ENCODE measurements around the gene CFAP74.

Gene CFAP74

GRCh38 chr1:1918901-1919303 is 84.7 kb downstream of the CFAP74 start, which contains the start of gene TMEM52:
Gene TMEM52 (minus strand): TSS chr1:1919279. CDS start chr1:1919265, 14 bp downstream.
- peak within 1 kb of the TSS; percentile 40 for H3K4me3 ChIP-seq (ENCODE audit: low read length)
- DNase-seq: no peak

DNA sequence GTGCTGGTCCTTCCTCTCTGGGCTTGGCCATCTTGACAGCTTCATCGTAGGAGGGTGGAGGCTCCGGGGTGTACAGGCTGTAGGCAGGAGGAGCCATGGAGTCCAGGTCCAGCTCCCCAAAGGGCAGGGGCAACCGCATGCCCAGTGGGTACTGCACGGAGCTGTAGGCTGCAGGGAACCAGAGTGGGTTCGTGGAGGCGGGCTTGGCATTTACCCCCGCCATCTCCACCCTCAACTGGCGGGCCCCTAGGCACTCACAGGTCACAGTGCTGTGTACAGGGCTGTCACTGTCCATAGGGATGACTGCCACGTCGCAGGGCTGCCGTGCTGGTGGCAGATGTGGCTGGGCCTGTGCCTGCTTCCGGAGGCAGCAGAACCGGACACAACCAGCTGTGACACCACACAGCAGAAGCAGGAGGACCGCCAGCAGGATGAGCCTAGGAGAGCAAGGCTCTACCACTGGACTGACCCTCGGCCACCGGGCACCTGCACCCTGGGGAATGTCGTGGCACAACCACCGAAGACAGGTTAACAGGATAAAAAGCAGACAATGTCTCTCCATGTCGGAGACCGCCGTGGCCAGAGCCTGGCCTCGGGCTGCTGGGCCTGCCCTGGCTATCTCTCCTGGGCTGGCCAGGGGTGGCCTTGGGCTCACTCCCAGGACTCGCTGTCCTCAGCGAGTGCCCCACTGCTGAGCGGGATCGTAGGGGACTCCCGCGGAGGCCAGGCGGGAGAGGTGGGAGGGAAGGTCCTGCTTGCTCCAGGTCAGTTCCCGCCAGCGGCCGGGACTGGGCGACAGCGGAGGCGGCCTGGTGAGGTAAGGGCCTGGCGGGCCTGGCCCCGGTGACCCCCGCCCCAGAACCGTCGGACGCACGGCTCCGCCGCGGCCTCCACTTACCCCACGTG is 85.3 kb downstream of the CFAP74 start:
- Histone ChIP-seq H3K4me3 (ENCODE audit: low read length) (no peak overlapping the region), H3K4ac (ENCODE audit: low read depth, low read length) (no peak overlapping the region), H3K4me2 (ENCODE audit: low read length) (peak overlapping the region; percentile 71), H3K79me1 (ENCODE audit: low read length) (no peaks in the 10 kb centered on the region), H2BK5ac (ENCODE audit: low read length) (no peak overlapping the region), H3K23ac (ENCODE audit: low read length) (peak overlapping the region; percentile 81), H3K56ac (ENCODE audit: low read length) (peak overlapping the region; percentile 88), H3K18ac (ENCODE audit: low read length) (no peak overlapping the region), H2BK120ac (ENCODE audit: low read depth, low read length) (no peak overlapping the region), H4K5ac (ENCODE audit: low read length) (no peak overlapping the region), H3K36me3 (ENCODE audit: control insufficient read depth, insufficient read depth, low read length) (no peaks in the 10 kb centered on the region), H4K8ac (ENCODE audit: low read depth, low read length) (no peak overlapping the region), H2BK15ac (replicated peaks; ENCODE audit: low read depth) (no peak overlapping the region), H3K79me2 (ENCODE audit: control insufficient read depth, insufficient read depth, low read length) (no peaks in the 10 kb centered on the region), H2AK5ac (ENCODE audit: low read length) (peak overlapping the region; percentile 58), H3K27ac (ENCODE audit: low read depth, low read length) (no peak overlapping the region), H3K27me3 (ENCODE audit: insufficient read depth, low read length, poor library complexity) (no peaks in the 10 kb centered on the region), H3K4me1 (ENCODE audit: control insufficient read depth, low read depth, low read length) (peaks cover 7% of the 10 kb centered on the region), H3K9ac (ENCODE audit: low read length) (peak overlapping the region; percentile 79)
- DNase-seq: no peak
- WGBS (ENCODE audit: extremely low coverage, insufficient coverage, low lambda C conversion rate): no CpG with 5 or more reads among the region's 46 CpGs

More at GRCh38 chr1:1918901-1919303, 84.7 kb downstream of the CFAP74 start, which contains the start of gene TMEM52:
- Histone ChIP-seq H2BK15ac (replicated peaks; ENCODE audit: low read depth) (no peak within 1 kb of the TSS), H3K18ac (ENCODE audit: low read length) (peak within 1 kb of the TSS; percentile 1), H3K56ac (ENCODE audit: low read length) (peak within 1 kb of the TSS; percentile 88), H3K79me1 (ENCODE audit: low read length) (no peaks in the 10 kb centered on the region), H2BK120ac (ENCODE audit: low read depth, low read length) (no peak within 1 kb of the TSS), H2AK5ac (ENCODE audit: low read length) (peak within 1 kb of the TSS; percentile 58), H3K4me1 (ENCODE audit: control insufficient read depth, low read depth, low read length) (peaks cover 7% of the 10 kb centered on the region), H3K4ac (ENCODE audit: low read depth, low read length) (no peak within 1 kb of the TSS), H3K36me3 (ENCODE audit: control insufficient read depth, insufficient read depth, low read length) (no peaks in the 10 kb centered on the region), H3K27ac (ENCODE audit: low read depth, low read length) (no peak within 1 kb of the TSS), H3K4me2 (ENCODE audit: low read length) (peak within 1 kb of the TSS; percentile 71), H4K5ac (ENCODE audit: low read length) (no peak within 1 kb of the TSS), H3K79me2 (ENCODE audit: control insufficient read depth, insufficient read depth, low read length) (no peaks in the 10 kb centered on the region), H3K9ac (ENCODE audit: low read length) (peak within 1 kb of the TSS; percentile 79), H2BK5ac (ENCODE audit: low read length) (no peak within 1 kb of the TSS), H4K8ac (ENCODE audit: low read depth, low read length) (no peak within 1 kb of the TSS), H3K27me3 (ENCODE audit: insufficient read depth, low read length, poor library complexity) (no peaks in the 10 kb centered on the region), H3K23ac (ENCODE audit: low read length) (peak within 1 kb of the TSS; percentile 81)
- WGBS (ENCODE audit: extremely low coverage, insufficient coverage, low lambda C conversion rate): no CpG with 5 or more reads among the region's 44 CpGs

- Histone ChIP-seq H3K79me2 (ENCODE audit: control insufficient read depth, insufficient read depth, low read length) (no peaks in the 10 kb centered on the region), H3K56ac (ENCODE audit: low read length) (no peak overlapping the region), H3K4me3 (ENCODE audit: low read length) (no peak overlapping the region), H4K5ac (ENCODE audit: low read length) (no peak overlapping the region), H3K9ac (ENCODE audit: low read length) (no peak overlapping the region), H3K4me1 (ENCODE audit: control insufficient read depth, low read depth, low read length) (peaks cover 7% of the 10 kb centered on the region), H4K8ac (ENCODE audit: low read depth, low read length) (no peak overlapping the region), H2BK15ac (replicated peaks; ENCODE audit: low read depth) (no peak overlapping the region), H3K27ac (ENCODE audit: low read depth, low read length) (no peak overlapping the region), H2BK5ac (ENCODE audit: low read length) (no peak overlapping the region), H3K27me3 (ENCODE audit: insufficient read depth, low read length, poor library complexity) (no peaks in the 10 kb centered on the region), H2BK120ac (ENCODE audit: low read depth, low read length) (no peak overlapping the region), H3K18ac (ENCODE audit: low read length) (no peak overlapping the region), H2AK5ac (ENCODE audit: low read length) (no peak overlapping the region), H3K36me3 (ENCODE audit: control insufficient read depth, insufficient read depth, low read length) (no peaks in the 10 kb centered on the region), H3K23ac (ENCODE audit: low read length) (no peak overlapping the region), H3K4ac (ENCODE audit: low read depth, low read length) (no peak overlapping the region), H3K4me2 (ENCODE audit: low read length) (no peak overlapping the region), H3K79me1 (ENCODE audit: low read length) (no peaks in the 10 kb centered on the region)
- no CpG with 5 or more reads among the region's 14 CpGs for WGBS (ENCODE audit: extremely low coverage, insufficient coverage, low lambda C conversion rate)
- DNase-seq: no peak
These were observed 86.1 kb downstream of the CFAP74 start for GRCh38 chr1:1917304-1917976.

- no peak for DNase-seq
- no peak overlapping the region for H3K4me3 ChIP-seq (ENCODE audit: low read length)
- H3K79me1 ChIP-seq (ENCODE audit: low read length): no peaks in the 10 kb centered on the region
- no peak overlapping the region for H2BK5ac ChIP-seq (ENCODE audit: low read length)
- no peaks in the 10 kb centered on the region for H3K27me3 ChIP-seq (ENCODE audit: insufficient read depth, low read length, poor library complexity)
- no peak overlapping the region for H3K9ac ChIP-seq (ENCODE audit: low read length)
- H3K4me2 ChIP-seq (ENCODE audit: low read length): no peak overlapping the region
- no peak overlapping the region for H2BK15ac ChIP-seq (replicated peaks; ENCODE audit: low read depth)
- no peak overlapping the region for H3K23ac ChIP-seq (ENCODE audit: low read length)
- no peak overlapping the region for H4K5ac ChIP-seq (ENCODE audit: low read length)
- no peaks in the 10 kb centered on the region for H3K79me2 ChIP-seq (ENCODE audit: control insufficient read depth, insufficient read depth, low read length)
- no CpG with 5 or more reads among the region's 19 CpGs for WGBS (ENCODE audit: extremely low coverage, insufficient coverage, low lambda C conversion rate)
- no peak overlapping the region for H3K56ac ChIP-seq (ENCODE audit: low read length)
- no peak overlapping the region for H3K18ac ChIP-seq (ENCODE audit: low read length)
- no peak overlapping the region for H4K8ac ChIP-seq (ENCODE audit: low read depth, low read length)
- H3K4me1 ChIP-seq (ENCODE audit: control insufficient read depth, low read depth, low read length): peaks cover 7% of the 10 kb centered on the region
- no peak overlapping the region for H2BK120ac ChIP-seq (ENCODE audit: low read depth, low read length)
- H3K36me3 ChIP-seq (ENCODE audit: control insufficient read depth, insufficient read depth, low read length): no peaks in the 10 kb centered on the region
- no peak overlapping the region for H2AK5ac ChIP-seq (ENCODE audit: low read length)
- H3K27ac ChIP-seq (ENCODE audit: low read depth, low read length): no peak overlapping the region
- no peak overlapping the region for H3K4ac ChIP-seq (ENCODE audit: low read depth, low read length)
These were observed 86.7 kb downstream of the CFAP74 start for GRCh38 chr1:1916851-1917251.

- no peak overlapping the region for H3K9ac ChIP-seq (ENCODE audit: low read length)
- H4K5ac ChIP-seq (ENCODE audit: low read length): no peak overlapping the region
- H3K27ac ChIP-seq (ENCODE audit: low read depth, low read length): no peak overlapping the region
- no peak overlapping the region for H2AK5ac ChIP-seq (ENCODE audit: low read length)
- no peak overlapping the region for H2BK15ac ChIP-seq (replicated peaks; ENCODE audit: low read depth)
- H3K4me3 ChIP-seq (ENCODE audit: low read length): no peak overlapping the region
- WGBS (ENCODE audit: extremely low coverage, insufficient coverage, low lambda C conversion rate): no CpG with 5 or more reads among the region's 23 CpGs
- H3K56ac ChIP-seq (ENCODE audit: low read length): no peak overlapping the region
- no peak overlapping the region for H2BK5ac ChIP-seq (ENCODE audit: low read length)
- no peaks in the 10 kb centered on the region for H3K79me2 ChIP-seq (ENCODE audit: control insufficient read depth, insufficient read depth, low read length)
- H3K4ac ChIP-seq (ENCODE audit: low read depth, low read length): no peak overlapping the region
- DNase-seq: no peak
- H3K4me2 ChIP-seq (ENCODE audit: low read length): no peak overlapping the region
- H3K23ac ChIP-seq (ENCODE audit: low read length): no peak overlapping the region
- no peak overlapping the region for H3K18ac ChIP-seq (ENCODE audit: low read length)
- H2BK120ac ChIP-seq (ENCODE audit: low read depth, low read length): no peak overlapping the region
- H3K4me1 ChIP-seq (ENCODE audit: control insufficient read depth, low read depth, low read length): peaks cover 7% of the 10 kb centered on the region
- H3K36me3 ChIP-seq (ENCODE audit: control insufficient read depth, insufficient read depth, low read length): no peaks in the 10 kb centered on the region
- no peaks in the 10 kb centered on the region for H3K79me1 ChIP-seq (ENCODE audit: low read length)
- H3K27me3 ChIP-seq (ENCODE audit: insufficient read depth, low read length, poor library complexity): no peaks in the 10 kb centered on the region
- no peak overlapping the region for H4K8ac ChIP-seq (ENCODE audit: low read depth, low read length)
These were observed 87.4 kb downstream of the CFAP74 start for GRCh38 chr1:1915911-1916840.
